Fibroblast of villous mesenchyme (primary cell): ENCODE data around the gene ATP8B1. TPM values are rescaled to one million over a fixed set of nuclear protein-coding genes. Genes with fewer than 3 reads are reported as not detected.
"Not testable (repeated sequence)": the region's sequence is repeated elsewhere in the genome, so short reads cannot be mapped to it uniquely, and the experiment has no call there.

Experiments
- DNase-seq: peaks from one replicate; pipeline ENCODE4 v3.0.0-alpha.2; 2010; ENCODE audit warnings: low read depth
- H3K4me3 ChIP-seq: 2 replicates; pipeline ENCODE4 v1.5.1; 2011; ENCODE audit warnings: low read depth, mild to moderate bottlenecking, low read length
- total RNA-seq: library from RNA; depleted of rRNA; stranded (reverse); fragments of >200 nt; gene quantifications from 2 replicates; pipeline ENCODE4 v1.2.3, GENCODE V29; 2012
- TF ChIP-seq, protein P1 (sequence below): IDR thresholded peaks from 2 replicates; pipeline ENCODE4 v1.5.1; 2012; ENCODE audit warnings: low read depth, mild to moderate bottlenecking, low read length; ENCODE audit not compliant: insufficient read depth

ATP8B1 gene
- total RNA-seq, 1 donor = 26.3 TPM

DNA sequence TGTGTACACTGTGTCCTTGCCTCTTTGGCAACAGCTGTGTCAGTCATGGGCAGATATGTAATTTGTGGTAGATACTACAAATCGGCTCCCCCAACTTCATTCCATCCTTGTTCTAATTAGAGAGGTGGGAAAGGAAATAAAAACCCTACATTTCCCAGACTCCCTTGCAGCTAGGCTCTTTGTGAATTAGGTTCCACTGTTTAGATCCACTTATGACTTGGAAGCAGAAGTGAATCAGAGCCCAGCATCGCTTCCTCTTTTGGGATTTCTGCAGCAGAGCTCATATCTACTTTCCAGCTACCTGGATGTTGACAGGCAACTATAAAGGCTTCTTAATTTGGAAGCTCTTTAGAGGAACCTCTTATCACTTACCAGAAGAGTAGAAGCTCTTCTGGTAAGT lies 147.4 kb downstream of the ATP8B1 start:
- no peak for DNase-seq
- H3K4me3 ChIP-seq = no peak overlapping the region
- TF ChIP-seq, protein P1, sequence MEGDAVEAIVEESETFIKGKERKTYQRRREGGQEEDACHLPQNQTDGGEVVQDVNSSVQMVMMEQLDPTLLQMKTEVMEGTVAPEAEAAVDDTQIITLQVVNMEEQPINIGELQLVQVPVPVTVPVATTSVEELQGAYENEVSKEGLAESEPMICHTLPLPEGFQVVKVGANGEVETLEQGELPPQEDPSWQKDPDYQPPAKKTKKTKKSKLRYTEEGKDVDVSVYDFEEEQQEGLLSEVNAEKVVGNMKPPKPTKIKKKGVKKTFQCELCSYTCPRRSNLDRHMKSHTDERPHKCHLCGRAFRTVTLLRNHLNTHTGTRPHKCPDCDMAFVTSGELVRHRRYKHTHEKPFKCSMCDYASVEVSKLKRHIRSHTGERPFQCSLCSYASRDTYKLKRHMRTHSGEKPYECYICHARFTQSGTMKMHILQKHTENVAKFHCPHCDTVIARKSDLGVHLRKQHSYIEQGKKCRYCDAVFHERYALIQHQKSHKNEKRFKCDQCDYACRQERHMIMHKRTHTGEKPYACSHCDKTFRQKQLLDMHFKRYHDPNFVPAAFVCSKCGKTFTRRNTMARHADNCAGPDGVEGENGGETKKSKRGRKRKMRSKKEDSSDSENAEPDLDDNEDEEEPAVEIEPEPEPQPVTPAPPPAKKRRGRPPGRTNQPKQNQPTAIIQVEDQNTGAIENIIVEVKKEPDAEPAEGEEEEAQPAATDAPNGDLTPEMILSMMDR = no peak

DNA sequence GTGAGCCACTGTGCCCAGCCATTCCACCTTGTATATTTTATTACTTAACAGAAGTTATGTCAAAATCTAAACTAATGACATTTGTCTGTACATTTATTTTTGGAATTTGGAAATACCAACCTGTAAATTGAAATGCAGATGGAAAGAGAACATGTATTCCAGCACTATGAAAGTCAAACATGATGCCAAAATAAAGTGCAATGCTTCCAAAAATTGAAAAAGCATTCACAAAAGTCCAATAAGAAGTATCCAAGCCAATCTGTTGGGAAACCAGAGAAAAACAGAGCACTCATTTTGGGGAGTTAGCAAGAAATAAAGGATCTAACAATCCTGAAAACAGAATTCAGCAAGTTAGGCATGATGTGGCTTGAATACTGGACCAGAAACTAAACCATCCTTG lies 151.2 kb downstream of the ATP8B1 start:
- TF ChIP-seq, protein P1 = no peak
- no peak overlapping the region for H3K4me3 ChIP-seq
- no peak for DNase-seq

DNA sequence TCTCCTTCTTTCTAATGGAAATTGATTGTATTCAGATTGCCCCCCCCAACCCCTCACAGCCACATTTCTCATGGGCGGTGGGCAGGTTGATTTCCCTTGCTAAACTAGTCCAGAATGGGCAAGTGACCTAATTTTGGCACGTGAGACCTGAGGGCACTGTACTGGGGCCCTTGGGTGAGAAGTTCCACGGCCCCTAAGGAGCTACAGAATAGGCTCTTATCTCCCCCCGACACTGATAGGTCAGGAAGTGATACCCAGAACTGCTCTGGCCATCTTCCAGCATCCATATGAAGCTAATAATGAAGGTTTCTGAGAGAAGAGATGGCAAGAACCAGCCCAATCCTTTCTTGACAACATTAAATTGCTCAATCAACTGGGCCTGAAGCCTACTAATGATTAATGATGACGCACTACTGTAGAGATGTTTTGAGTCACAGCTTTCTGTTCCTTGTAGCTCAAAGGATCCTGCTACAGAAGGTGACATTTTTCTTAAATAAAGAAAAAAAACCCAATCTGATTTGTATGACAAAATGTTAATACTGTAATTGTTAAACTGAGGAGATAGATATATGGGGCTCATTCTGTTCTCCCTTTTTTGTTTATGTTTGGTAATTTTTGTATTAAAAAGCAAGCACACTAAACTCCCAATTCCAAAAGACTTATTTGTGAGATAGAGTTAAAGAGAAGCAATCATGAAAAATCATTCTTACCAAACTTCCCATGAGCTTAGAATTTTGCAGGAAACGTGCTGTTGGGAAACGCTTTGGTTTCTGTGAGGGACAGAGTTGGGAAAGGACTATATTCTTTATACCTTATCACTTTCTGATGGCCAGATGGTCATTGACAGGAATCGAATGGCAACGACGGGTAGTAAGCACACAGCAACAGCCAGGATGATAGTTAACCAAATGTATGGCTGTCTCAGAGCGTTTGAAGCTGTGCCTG lies 153.3 kb downstream of the ATP8B1 start:
- peak; percentile 76 for DNase-seq
- H3K4me3 ChIP-seq = no peak overlapping the region
- TF ChIP-seq, protein P1 = no peak

DNA sequence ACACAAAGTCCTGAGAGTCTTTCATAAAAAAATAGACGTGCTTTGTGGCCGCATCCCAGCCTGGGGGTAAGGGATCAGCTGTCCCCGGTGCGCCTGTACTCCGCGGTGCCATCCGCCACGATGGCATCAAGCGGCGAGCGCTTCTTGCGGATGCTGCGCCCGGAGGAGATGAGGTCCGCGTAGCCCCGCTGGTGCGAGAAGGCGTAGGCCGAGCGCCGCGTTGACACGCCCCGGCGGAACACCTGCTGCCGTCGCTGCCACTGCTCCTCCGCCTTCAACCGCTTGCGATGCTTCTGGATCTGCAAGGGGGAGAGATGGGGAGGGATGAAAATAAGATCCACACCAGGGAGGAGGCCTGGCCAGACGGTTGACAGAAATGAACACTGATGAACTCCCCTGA lies 154.7 kb downstream of the ATP8B1 start:
- DNase-seq = no peak
- H3K4me3 ChIP-seq = no peak overlapping the region
- TF ChIP-seq, protein P1 = no peak

DNA sequence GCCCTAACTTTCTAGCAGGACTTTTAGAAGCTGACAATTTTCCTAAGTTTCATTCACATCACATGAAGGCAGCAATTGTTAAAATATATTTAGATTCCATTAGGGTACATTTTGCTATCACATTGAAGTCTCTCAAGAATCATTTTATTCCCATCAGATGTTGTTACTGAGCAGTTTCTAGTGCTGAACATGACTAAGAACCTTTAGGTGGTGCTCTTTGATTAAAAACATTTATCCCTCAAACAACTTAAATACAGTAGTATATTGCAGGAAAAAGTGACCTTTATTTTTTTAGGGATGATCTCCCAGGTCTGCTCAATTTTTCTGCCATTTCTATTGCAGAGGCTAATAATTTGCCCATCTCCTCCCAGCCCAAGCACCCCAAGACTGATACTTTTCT lies 158.6 kb downstream of the ATP8B1 start:
- peak; percentile 33 for DNase-seq
- TF ChIP-seq, protein P1 = peak; percentile 29
- no peak overlapping the region for H3K4me3 ChIP-seq

DNA sequence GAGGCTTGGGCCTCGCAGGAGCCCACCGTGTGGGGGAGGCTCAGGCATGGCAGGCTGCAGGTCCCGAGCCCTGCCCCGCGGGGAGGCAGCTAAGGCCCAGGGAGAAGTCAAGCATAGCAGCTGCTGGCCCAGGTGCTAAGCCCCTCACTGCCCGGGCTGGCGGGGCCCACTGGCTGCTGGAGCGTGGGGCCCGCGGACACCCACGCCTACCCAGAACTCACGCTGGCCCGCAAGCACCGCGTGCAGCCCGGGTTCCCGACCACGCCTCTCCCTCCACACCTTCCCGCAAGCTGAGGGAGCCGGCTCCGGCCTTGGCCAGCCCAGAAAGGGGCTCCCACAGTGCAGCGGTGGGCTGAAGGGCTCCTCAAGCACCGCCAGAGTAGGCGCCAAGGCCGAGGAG lies 159.4 kb downstream of the ATP8B1 start:
- DNase-seq, H3K4me3 ChIP-seq: not testable (repeated sequence)

DNA sequence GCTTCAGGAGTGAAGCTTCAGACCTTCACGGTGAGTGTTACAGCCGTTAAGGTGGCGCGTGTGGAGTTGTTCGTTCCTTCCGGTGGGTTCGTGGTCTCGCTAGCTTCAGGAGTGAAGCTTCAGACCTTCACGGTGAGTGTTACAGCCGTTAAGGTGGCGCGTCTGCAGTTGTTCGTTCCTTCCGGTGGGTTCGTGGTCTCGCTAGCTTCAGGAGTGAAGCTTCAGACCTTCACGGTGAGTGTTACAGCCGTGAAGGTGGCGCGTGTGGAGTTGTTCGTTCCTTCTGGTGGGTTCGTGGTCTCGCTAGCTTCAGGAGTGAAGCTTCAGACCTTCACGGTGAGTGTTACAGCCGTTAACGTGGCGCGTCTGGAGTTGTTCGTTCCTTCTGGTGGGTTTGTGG lies 160.7 kb downstream of the ATP8B1 start:
- H3K4me3 ChIP-seq, DNase-seq: not testable (repeated sequence)

DNA sequence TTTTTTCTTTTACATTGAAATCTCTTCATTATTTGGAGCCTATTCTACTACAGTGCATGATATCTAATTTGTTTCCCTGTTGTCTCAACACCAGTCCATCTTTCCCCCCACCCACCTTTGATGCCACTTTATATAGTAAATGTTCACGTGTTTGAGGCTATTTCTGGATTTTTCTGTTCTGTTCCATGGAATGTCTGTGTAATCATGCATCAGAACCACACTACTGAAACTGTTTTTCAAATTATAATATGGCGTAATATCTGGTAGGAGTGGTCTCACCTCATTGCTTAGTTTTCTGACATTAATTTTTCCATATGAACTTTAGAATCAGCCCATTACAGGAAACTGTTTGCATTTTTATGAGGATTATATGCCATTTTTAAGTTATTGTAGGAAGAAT lies 162.4 kb downstream of the ATP8B1 start:
- H3K4me3 ChIP-seq = no peak overlapping the region
- TF ChIP-seq, protein P1 = no peak
- DNase-seq = no peak
